ENCODE results near the gene SIPA1L3.

SIPA1L3 gene

GRCh38 chr19:38204096-38204495 lies 297.1 kb downstream of the SIPA1L3 start:
- DNase-seq (ENCODE audit: insufficient read length, low spot score) (no peak), FAIRE-seq (no peak)

DNA sequence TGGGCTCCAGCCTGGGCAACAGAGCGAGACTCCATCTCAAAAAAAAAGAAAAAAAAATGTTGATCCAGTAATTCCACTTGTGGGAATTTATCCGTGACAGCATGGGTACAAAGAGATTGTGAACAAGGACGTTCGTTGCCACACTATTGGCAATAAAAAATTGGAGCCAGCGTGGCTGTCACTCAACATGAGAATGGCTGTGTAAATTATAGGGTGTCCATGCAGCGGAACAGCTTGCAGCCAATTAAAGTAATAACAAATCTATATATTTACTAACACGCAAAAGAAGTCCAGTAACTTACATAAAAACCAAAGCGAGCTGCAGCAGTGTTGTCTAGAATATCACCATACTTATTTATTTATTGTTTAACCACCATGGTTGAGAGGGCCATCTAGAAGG lies 297.7 kb downstream of the SIPA1L3 start:
- FAIRE-seq (no peak), DNase-seq (ENCODE audit: insufficient read length, low spot score) (no peak)

- no peak for FAIRE-seq
- DNase-seq (ENCODE audit: insufficient read length, low spot score), result no peak
Observed at GRCh38 chr19:38206006-38206745, 299.2 kb downstream of the SIPA1L3 start.

DNA sequence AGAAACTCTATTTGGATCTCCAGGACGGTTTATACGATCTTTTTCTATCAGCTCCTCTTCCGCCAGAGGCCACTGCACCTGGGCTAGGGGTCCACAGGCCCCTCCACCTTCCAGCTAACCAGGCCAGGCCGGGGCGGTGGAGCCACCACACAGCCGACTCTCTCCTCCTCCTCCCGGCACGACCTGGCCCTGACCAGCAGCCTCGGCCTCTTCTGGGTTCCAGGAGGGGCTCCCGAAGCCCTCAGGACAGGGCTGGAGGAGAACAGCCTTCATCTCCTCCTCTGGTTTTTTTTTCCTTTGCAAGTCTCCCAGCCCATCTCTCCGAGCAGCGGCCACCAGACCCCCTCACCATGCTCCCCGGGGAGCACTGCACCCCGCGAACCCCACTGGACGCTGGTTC lies 299.9 kb downstream of the SIPA1L3 start:
- FAIRE-seq (no peak), DNase-seq (ENCODE audit: insufficient read length, low spot score) (no peak)

- FAIRE-seq, result no peak
Observed at GRCh38 chr19:38207543-38207942, 300.5 kb downstream of the SIPA1L3 start.

GRCh38 chr19:38208571-38208970 lies 301.6 kb downstream of the SIPA1L3 start:
- FAIRE-seq, result no peak

More at GRCh38 chr19:38207543-38207942, 300.5 kb downstream of the SIPA1L3 start:
- DNase-seq (ENCODE audit: insufficient read length, low spot score), result no peak

DNA sequence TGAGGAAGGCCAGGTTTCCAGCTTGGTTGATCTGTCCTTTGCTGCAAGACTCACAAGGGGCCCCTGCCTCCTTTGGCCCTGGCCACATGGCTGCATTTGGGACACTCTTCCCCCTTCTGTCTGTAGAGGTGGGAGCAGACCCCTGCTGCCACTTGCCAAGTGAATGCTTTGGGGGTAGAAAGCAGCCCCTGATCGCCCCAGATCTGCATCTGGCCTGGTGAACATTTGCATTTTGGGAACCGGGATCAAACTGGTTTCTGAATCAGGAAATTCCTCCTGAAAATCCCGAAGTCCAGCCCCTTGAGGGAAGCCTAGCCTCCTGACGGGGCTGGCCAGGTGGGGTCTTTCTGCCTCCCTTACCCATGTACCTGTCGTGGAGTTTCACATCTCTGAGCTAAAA lies 302.1 kb downstream of the SIPA1L3 start:
- no peak for FAIRE-seq
- DNase-seq (ENCODE audit: insufficient read length, low spot score), result no peak

More at GRCh38 chr19:38208571-38208970, 301.6 kb downstream of the SIPA1L3 start:
- no peak for DNase-seq (ENCODE audit: insufficient read length, low spot score)

- no peak for FAIRE-seq
- DNase-seq (ENCODE audit: insufficient read length, low spot score), result no peak
Observed at GRCh38 chr19:38209671-38210457, 302.9 kb downstream of the SIPA1L3 start.

DNA sequence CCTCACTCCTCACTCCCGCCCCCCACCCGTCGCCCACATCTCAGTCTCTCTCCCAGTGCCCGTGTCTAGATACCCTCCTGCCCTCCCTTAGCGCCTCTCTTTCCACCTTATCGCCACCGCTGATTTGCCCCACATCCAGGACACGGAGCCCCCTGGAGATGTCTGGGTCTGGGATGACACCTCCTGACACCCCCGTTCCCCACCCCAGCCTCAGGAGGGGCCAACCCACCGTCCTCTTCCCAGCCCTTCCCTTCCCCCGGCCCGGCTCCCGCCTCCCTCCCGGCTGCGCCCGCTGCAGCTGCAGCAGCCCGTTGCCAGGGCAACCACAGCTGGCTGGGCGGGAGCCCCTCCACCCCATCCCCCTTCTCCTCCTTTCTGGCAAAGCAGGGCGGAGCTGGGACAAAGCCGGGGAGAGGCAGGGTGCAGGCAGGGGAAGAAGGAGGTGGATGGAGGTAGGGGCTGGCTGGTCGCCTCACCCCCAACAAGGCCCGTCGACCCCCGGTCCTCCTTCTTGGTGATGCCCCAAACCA lies 303.5 kb downstream of the SIPA1L3 start:
- FAIRE-seq (no peak), DNase-seq (ENCODE audit: insufficient read length, low spot score) (no peak)

- no peak for FAIRE-seq
- DNase-seq (ENCODE audit: insufficient read length, low spot score), result no peak
Observed at GRCh38 chr19:38211151-38211591, 304.2 kb downstream of the SIPA1L3 start.

DNA sequence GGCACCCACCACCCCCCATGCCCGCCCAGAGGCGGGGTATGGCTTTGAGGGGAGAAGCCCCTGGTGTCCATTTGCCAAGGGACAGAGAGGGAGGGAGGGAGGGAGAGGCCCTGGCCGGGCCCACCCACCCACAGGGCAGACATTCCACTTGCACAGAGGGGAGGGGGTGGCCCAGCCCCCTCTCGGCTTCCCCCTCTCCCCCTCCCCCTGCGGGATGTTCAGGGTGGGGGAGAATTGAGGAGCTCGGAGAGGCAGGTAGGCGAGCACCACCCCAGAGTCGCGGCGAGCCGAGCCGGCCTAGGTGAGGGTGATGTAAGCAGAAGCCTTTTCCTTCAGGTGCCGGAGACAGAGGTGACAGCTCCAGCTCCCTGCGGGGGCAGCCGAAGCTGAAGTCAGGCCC lies 304.8 kb downstream of the SIPA1L3 start:
- FAIRE-seq (no peak), DNase-seq (ENCODE audit: insufficient read length, low spot score) (no peak)

- DNase-seq (ENCODE audit: insufficient read length, low spot score) (no peak), FAIRE-seq (no peak)
Observed at GRCh38 chr19:38213469-38213868, 306.5 kb downstream of the SIPA1L3 start.

DNA sequence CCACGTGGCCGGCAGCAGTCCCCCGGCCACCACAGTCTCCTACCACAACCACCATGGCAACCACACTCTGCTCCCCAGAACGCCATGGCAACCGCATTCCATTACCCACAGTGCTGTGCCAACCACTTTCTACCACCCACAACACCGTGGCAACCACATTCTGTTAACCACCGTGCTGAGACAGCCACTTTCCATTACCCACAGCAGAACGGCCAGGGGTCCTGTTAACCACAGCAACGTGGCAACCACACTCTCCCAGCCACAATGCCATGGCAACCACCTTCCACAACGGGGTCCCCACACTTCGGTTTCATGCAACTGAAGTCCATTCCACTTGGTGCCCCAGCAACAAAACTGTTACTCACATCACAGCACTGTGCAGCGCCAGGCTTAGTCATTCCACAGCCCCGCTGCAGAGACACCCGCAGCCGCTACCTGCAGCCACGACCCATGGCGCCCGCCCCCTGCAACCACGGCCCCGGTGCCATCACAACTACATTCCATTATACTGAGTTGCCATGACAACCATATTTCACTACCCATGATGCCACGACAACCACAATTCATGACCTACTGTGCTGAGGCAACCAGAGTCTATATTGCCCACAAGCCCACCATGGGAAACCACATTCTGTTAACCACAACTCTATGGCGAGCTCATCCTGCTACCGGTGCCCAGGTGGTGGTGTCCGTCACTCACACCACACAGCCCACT lies 307.1 kb downstream of the SIPA1L3 start:
- DNase-seq (ENCODE audit: insufficient read length, low spot score) (peak; percentile 53), FAIRE-seq (no peak)

- DNase-seq (ENCODE audit: insufficient read length, low spot score), result no peak
- FAIRE-seq, result no peak
Observed at GRCh38 chr19:38216785-38217641, 310.0 kb downstream of the SIPA1L3 start.

DNA sequence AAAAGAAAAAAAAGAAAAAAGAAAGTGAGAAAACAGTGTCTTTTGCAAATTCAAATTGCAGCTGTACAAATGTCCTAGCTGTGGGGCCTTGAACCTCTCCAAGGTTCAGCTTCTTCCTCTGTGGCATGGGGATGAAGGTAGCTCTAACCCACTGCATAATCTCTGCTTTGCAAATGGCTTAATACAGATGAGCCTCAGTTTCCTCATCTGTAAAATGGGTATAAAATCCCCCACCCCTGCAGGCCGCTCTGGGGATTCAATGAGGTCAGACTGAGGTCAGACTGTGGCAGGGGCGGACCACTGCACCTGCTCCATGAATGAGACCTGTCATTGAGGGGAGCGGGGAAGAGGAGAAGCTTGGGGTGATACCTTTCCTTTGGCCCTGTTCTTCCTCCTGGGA lies 311.2 kb downstream of the SIPA1L3 start:
- DNase-seq (ENCODE audit: insufficient read length, low spot score) (no peak), FAIRE-seq (no peak)

GRCh38 chr19:38219221-38219620 lies 312.2 kb downstream of the SIPA1L3 start:
- DNase-seq (ENCODE audit: insufficient read length, low spot score) (no peak), FAIRE-seq (no peak)

DNA sequence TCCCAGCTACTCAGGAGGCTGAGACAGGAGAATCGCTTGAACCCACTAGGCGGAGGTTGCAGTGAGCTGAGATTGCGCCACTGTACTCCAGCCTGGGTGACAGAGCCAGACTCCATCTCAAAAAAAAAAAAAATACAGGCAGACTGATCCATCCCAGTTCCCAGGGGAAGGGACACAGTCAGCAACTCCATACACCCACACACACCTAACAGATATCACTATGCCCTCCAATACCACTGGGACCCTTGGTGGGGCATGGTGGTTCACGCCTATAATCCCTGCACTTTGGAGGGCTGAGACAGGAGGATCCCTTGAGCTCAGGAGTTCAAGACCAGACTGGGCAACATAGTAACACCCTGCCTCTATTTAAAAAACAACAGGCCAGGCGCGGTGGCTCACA lies 314.4 kb downstream of the SIPA1L3 start:
- DNase-seq (ENCODE audit: insufficient read length, low spot score), result no peak
- no peak for FAIRE-seq

DNA sequence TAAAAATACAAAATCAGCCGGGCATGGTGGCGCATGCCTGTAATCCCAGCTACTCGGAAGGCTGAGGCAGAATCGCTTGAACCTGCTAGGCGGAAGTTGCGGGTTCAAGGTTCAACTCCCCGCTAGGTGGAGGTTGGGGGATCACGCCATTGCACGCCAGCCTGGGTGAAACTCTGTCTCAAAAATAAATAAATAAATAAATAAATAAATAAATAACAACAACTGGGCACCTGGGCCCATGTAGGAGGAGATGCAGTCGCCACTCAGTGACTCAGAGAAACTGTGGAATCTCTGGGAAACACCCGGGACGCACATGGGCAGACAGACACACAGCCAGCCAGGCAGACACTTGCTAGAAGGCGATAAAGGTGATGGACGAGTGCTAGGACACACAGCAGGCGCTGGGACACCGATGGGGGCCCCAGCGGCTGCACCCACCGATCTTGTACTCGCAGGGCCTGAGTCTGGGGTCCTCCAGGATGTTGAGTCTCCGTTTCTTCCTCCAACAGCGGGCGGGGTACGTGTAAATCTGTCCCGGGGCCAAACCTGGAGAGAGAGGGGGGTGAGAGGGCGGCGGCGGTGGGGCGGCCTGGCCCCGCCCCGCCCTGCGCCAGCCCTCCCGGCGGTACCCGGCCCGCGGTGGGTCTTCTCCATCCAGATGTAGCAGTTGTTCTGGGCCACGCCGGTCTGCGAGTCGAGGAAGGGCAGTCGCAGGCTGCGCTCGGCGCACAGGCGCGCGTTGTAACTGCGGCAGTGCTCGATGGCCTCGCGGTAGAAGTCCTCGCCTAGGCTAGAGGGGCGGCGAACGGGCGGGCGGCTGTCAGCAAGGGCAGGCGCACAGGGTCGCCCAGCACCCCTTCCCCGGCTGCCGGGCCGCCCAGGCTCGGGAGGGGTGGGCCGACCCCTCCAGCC lies 315.2 kb downstream of the SIPA1L3 start:
- FAIRE-seq (no peak), DNase-seq (ENCODE audit: insufficient read length, low spot score) (no peak)

- no peak for DNase-seq (ENCODE audit: insufficient read length, low spot score)
- no peak for FAIRE-seq
Observed at GRCh38 chr19:38223119-38223523, 316.1 kb downstream of the SIPA1L3 start.

Data from GM19239 (cell line).